Osteocyte (in vitro differentiated cells): ENCODE measurements around the gene CCDC77. TPM values are rescaled to one million over a fixed set of nuclear protein-coding genes. Genes with fewer than 3 reads are reported as not detected.

Source experiments
- DNase-seq: peaks from one replicate; pipeline ENCODE4 v3.0.0; 2021; ENCODE audit warnings: mixed read lengths; ENCODE audit not compliant: unreplicated experiment; ENCODE audit errors: extremely low spot score
- H3K27ac Mint-ChIP-seq: one replicate; pipeline ENCODE4 v1.8.0; 2021; ENCODE audit warnings: mild to moderate bottlenecking, mixed read lengths; ENCODE audit not compliant: unreplicated experiment
- H3K27me3 Mint-ChIP-seq: one replicate; pipeline ENCODE4 v1.8.0; 2021; ENCODE audit warnings: mixed read lengths; ENCODE audit not compliant: unreplicated experiment
- H3K36me3 Mint-ChIP-seq: one replicate; pipeline ENCODE4 v1.8.0; 2021; ENCODE audit warnings: mixed read lengths; ENCODE audit not compliant: unreplicated experiment
- H3K4me1 Mint-ChIP-seq: one replicate; pipeline ENCODE4 v1.8.0; 2021; ENCODE audit warnings: mixed read lengths; ENCODE audit not compliant: unreplicated experiment
- H3K4me3 Mint-ChIP-seq: one replicate; pipeline ENCODE4 v1.8.0; 2021; ENCODE audit warnings: mild to moderate bottlenecking, moderate library complexity, mixed read lengths; ENCODE audit not compliant: unreplicated experiment
- H3K9me3 Mint-ChIP-seq: one replicate; pipeline ENCODE4 v1.8.0; 2021; ENCODE audit warnings: mixed read lengths; ENCODE audit not compliant: unreplicated experiment
- CTCF ChIP-seq: fragments of 200-600 bp; sonication (generic); IDR thresholded peaks from 2 replicates; pipeline ENCODE4 v1.5.0; 2021; ENCODE audit warnings: antibody characterized with exemption, mild to moderate bottlenecking, moderate library complexity
- total RNA-seq: library from RNA; stranded (reverse); gene quantifications from 2 replicates; pipeline ENCODE4 v1.2.1, GENCODE V29; 2021

Gene CCDC77
- total RNA-seq, 1 donor from 2014 or later, result 8.1 TPM

DNA sequence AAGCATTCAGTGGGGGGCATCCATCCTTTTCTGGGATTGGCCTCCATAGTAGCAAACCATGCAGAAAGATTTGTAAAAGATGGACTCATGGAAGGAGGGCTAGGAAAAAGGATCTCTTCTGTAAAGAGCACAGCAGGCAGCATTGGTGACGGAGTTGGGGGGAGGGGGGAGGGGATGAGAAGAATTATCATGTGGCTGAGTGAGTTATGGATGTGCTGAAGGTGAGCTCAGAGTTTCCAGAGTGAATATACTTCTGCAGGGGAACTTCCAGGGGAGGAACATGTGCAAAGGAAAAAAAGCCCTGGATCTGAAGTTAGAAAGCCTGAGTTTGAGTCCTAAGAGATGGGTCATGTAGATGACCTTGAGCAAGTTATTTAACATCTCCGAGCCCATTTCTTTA is 54.4 kb downstream of the CCDC77 start:
- Mint-ChIP-seq H3K4me1 (peaks cover 5% of the 10 kb centered on the region), H3K9me3 (no peaks in the 10 kb centered on the region), H3K4me3 (no peak overlapping the region), H3K27me3 (peaks cover 56% of the 10 kb centered on the region), H3K27ac (no peak overlapping the region), H3K36me3 (no peaks in the 10 kb centered on the region)
- no peak for DNase-seq
- TF ChIP-seq CTCF, result no peak

DNA sequence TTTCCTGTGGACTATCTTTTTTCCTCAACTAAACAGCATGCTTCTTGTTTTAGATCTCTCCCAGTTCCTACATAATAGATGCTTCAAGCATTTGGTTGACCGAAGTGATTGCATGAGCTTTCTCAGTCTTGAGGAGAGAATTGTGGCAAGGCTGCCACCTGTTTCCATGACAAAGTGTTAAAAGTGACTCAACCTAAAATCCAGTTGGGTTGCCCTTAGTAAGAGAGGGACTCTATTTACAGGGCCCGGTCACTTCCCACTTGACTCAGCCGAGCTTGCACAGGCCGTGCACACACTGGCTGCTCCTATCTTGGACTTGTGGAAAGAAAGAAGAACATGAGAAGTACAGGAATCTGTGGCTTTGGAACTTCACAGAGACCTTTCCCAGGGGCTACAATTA is 56.2 kb downstream of the CCDC77 start:
- Mint-ChIP-seq H3K27ac (no peak overlapping the region), H3K9me3 (no peaks in the 10 kb centered on the region), H3K4me1 (peaks cover 10% of the 10 kb centered on the region), H3K36me3 (no peaks in the 10 kb centered on the region), H3K27me3 (peaks cover 67% of the 10 kb centered on the region), H3K4me3 (no peak overlapping the region)
- DNase-seq, result no peak
- no peak for TF ChIP-seq CTCF

DNA sequence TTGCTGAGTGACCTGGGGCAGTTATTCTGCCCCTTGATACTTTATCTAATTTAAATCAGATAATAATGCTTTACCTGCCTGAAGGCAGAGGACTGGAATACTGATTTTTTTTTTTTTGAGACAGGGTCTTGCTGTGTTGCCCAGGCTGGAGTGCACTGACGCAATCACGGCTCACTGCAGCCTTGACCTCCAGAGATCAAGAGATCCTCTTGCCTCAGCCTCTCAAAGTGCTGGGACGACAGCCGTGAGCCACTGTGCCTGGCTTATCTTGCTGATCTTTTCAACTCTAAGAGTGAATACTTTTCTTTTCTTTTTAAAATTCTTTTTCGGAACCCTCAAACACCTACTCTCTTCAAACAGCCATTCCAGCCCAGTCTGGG is 57.6 kb downstream of the CCDC77 start:
- no peak for DNase-seq
- H3K9me3 Mint-ChIP-seq, result no peaks in the 10 kb centered on the region
- peaks cover 78% of the 10 kb centered on the region for H3K27me3 Mint-ChIP-seq
- peak overlapping the region; percentile 57 for H3K4me3 Mint-ChIP-seq
- no peak for TF ChIP-seq CTCF
- H3K4me1 Mint-ChIP-seq, result peaks cover 8% of the 10 kb centered on the region
- no peaks in the 10 kb centered on the region for H3K36me3 Mint-ChIP-seq
- H3K27ac Mint-ChIP-seq, result no peak overlapping the region

DNA sequence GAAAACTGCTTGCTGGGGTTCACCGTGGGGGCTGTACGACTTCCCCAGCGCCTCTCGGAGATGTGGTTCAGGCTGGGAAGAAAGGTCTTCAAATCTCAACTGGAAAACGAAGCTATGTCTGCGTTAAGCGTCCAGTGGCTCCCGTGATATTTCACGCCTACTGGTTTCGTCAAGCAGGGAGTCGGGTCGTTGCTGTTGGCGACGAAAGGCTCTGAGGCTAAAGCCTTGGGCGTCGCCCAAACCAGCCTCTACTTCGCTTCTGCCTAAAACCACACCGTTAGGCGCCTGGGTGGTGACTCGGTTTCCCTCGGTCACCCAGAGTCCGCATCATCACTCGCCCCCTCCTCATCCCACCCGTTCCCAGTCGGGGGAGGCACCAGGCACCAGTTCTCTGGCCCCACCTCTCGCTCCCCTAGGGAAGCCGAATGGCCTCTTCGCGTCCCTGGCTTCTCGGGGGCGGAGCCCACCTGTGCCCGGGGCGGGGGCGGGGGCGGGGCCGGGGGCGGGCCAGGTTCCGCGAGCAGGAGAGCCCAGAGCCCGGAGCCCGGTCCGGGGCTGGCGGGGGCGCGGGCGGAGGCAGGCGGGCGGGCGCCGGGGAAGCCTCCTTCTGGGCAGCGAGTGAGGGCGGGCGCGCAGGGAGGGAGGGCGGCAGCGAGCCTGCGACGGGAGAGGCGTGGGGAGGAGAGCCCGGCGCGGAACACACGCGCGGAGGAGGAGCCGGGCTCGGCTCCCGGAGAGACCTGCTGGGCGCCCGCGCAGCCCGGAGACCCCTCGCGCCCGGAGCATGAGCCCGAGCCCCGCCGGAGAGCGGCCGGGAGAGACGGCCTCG is 58.2 kb downstream of the CCDC77 start, which contains the start of gene B4GALNT3:
TSS of gene B4GALNT3 (plus strand) at position 510 of the 829 bp plus-strand sequence. CDS start 438 bp downstream, outside the sequence.
- H3K4me3 Mint-ChIP-seq, result peak within 1 kb of the TSS; percentile 64
- no peaks in the 10 kb centered on the region for H3K9me3 Mint-ChIP-seq
- no peaks in the 10 kb centered on the region for H3K36me3 Mint-ChIP-seq
- peaks cover 8% of the 10 kb centered on the region for H3K4me1 Mint-ChIP-seq
- peaks cover 80% of the 10 kb centered on the region for H3K27me3 Mint-ChIP-seq
- H3K27ac Mint-ChIP-seq, result no peak within 1 kb of the TSS
- no peak for TF ChIP-seq CTCF
- DNase-seq, result no peak
